AG10803 (cell line): ENCODE measurements around the gene CFAP221.
A peak's percentile ranks its signal among the peaks of the same experiment; 100 is the strongest.

ENCODE experiments used
- DNase-seq: peaks from one replicate; pipeline ENCODE4 v3.0.0; 2010; ENCODE audit warnings: low read depth
- H3K4me3 ChIP-seq: 2 replicates; pipeline ENCODE4 v1.5.1; 2011; ENCODE audit warnings: mild to moderate bottlenecking, low read length, control low read depth
- CTCF ChIP-seq: conservative IDR thresholded peaks from 2 replicates; pipeline ENCODE4 v1.5.1; 2011; ENCODE audit warnings: mild to moderate bottlenecking, low read length, control low read depth, inconsistent platforms

CFAP221 gene

DNA sequence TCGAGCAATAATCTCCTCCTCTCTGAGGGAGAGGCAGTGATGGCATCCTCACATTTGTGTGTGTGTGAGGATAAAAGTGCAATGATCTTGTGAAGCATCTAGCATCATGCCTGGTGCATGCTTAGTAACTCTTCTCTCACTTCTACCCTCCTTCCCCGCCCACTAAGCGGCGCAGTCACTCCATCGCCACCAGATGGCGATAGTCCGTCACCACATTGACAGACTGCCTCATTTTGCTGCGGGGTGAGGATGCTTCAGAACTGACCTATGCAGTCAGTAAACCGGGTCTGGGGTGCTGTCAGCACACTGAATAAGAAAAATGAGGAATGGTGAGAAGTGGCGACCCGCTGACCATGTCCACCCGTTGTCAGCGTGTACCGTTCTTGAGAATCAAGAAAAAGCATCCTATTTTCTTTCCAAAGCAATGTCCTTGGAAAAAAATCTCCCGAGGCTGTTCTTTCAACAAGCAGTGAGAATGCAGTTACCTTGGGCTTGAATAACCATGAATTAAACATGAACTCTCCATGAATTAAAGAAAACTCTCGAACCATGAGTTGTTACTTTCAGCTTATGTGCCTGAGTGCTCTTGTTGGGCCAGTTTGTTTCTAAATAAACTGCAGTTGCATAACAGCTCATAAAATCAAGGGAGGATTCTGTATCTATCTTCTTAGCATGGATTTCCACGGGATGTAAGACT is 97.5 kb downstream of the CFAP221 start:
- peak; percentile 62 for DNase-seq
- no peak overlapping the region for H3K4me3 ChIP-seq
- TF ChIP-seq CTCF: peak; percentile 98

DNA sequence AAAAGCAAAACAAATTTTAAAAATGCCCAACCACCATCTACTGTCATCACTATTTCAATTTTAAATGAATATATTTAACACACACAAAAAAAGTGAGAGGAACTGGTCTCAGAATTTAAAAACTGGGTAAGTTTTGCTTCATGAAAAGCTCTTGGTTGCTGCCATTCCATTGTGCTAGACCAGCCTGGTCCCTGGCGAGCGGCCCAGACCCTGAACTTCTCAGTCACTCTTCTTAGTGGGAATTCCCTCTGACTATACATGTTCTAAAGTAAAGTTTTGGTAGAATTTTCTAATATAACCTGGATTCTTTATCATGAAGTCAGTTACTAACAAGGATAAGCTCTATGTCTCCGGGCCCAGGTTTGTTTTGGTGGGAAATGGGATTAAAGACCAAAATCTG is 99.9 kb downstream of the CFAP221 start:
- no peak for DNase-seq
- no peak overlapping the region for H3K4me3 ChIP-seq
- no peak for TF ChIP-seq CTCF

DNA sequence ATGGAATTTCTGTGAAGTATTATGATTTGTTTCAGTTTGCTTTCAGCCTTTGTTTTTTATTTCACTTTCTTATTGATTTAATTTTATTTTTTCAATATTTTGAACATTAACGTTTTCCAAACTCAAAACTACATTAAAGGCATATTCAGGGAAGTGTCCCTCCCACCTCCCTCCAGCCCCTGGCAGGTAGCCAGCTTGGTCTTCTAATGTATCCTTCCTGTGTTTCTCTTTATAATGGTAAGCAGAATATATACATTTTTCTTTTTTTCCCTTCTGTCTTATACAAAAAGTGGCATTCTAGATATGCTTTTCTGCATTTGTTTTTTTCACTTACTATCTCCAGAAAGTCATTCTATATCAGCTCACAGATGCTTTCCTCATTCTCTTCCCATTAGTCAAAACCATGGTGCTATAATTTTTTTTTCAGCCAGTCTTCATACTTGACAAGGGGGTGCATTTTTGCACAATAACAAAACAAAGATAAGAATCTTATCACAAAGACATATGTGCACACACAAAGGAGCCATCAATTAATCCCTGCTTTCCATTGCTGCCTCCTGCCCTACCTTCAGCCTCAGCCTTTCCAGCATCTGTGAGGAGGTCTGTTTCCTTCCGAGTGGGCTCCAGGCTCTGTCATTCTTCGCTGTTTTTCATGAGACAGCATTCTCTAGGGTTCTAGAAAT is 101.1 kb downstream of the CFAP221 start:
- TF ChIP-seq CTCF: no peak
- H3K4me3 ChIP-seq: no peak overlapping the region

GRCh38 chr2:119646149-119646548 is 101.9 kb downstream of the CFAP221 start:
- no peak for TF ChIP-seq CTCF
- no peak for DNase-seq
- no peak overlapping the region for H3K4me3 ChIP-seq

More for the DNA sequence above, 101.1 kb downstream of the CFAP221 start:
- no peak for DNase-seq

DNA sequence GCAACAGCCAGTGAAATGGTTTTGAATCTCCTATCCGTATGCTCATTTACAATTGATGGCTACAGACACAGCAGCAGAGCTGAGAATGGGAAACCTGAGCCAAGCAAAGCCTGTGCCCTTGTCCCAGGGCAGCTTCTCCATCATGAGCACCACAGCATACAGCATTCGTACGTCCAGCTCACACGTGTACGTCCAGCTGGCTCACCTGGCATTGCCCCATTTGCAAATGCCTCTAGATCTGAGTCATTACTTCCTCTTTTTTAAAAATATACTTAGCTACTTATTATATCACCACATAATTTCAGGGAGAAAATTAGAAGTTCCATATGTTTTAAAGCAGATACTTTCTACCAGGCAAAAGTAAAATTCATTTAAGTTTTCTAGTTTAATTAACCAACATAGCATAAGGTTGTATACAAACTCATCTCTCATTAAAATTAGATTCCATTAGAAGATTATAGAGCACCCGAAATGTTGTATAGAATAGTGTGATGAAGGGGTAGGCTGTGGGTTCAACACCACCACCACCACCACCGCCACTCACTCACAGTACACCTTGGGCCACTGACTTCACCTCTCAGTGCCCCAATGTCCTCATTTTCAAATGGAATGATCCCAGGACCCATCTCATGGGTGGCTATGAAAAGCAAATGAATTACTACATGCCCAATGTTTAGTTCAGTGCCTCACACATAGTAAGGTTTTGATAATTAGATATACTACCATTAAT is 103.4 kb downstream of the CFAP221 start:
- H3K4me3 ChIP-seq: no peak overlapping the region
- no peak for DNase-seq
- TF ChIP-seq CTCF: no peak

DNA sequence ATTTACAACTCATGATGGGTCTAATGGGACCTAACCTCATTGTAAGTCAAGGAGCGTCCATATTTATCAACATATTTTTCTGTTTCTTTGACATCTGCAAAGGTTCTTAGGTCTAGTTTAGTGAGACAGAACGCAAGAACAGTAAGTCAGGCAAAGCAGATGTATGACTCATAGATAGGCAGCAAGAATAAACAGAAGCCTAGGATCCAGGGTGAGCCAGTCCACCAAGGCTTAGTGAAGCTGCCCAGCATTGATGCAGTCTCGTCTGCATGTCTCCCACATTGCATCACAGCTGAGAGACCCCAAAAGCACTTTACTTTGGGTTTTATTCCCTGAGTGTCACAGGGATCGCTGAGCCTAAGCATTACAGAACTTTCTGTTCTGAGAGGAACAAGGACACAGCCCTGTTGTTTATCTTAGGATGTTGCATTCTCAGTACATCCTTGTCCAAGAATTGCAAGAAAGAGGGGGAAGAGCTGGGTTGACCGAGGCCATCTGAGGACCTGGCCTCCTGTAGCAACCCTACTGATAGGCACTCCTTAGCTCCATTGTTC is 105.2 kb downstream of the CFAP221 start:
- DNase-seq: no peak
- TF ChIP-seq CTCF: no peak
- no peak overlapping the region for H3K4me3 ChIP-seq
